Subcutaneous abdominal adipose tissue (tissue), 5 donors: ENCODE data around the gene TMEM88.
A peak's percentile ranks its signal among the peaks of the same experiment; 100 is the strongest.

Experiments used
- H3K27ac ChIP-seq: one replicate; pipeline ENCODE4 v1.7.0; 2013; ENCODE audit warnings: low read depth, mild to moderate bottlenecking, inconsistent platforms, low read length, moderate library complexity
- H3K27me3 ChIP-seq, 5 donors: one replicate each; pipeline ENCODE4 v1.7.0; 2013; ENCODE audit warnings: low read length in 5 of 5, inconsistent platforms in 1 of 5; ENCODE audit not compliant: control insufficient read depth in 5 of 5, insufficient read depth in 4 of 5
- H3K36me3 ChIP-seq, 5 donors: one replicate each; pipeline ENCODE4 v1.7.0; 2013; ENCODE audit warnings: low read length in 5 of 5; ENCODE audit not compliant: control insufficient read depth in 5 of 5, insufficient read depth in 5 of 5
- H3K4me1 ChIP-seq, 5 donors: one replicate each; pipeline ENCODE4 v1.7.0; 2013; ENCODE audit warnings: low read length in 5 of 5, mild to moderate bottlenecking in 3 of 5, moderate library complexity in 1 of 5; ENCODE audit not compliant: control insufficient read depth in 5 of 5, insufficient read depth in 5 of 5
- H3K4me3 ChIP-seq, 5 donors: one replicate each; pipeline ENCODE4 v1.7.0; 2013; ENCODE audit warnings: low read length in 5 of 5, low read depth in 1 of 5
- H3K9ac ChIP-seq, 5 donors: one replicate each; pipeline ENCODE4 v1.7.0; 2013; ENCODE audit warnings: low read length in 5 of 5, mild to moderate bottlenecking in 4 of 5, moderate library complexity in 3 of 5
- H3K9me3 ChIP-seq, 5 donors: one replicate each; pipeline ENCODE4 v1.7.0; 2013; ENCODE audit warnings: low read length in 5 of 5; ENCODE audit not compliant: control insufficient read depth in 5 of 5
- donor health status: healthy.
- donor health status: healthy.
- donor health status: healthy.
- donor health status: healthy.
- donor health status: healthy.

TMEM88 gene

DNA sequence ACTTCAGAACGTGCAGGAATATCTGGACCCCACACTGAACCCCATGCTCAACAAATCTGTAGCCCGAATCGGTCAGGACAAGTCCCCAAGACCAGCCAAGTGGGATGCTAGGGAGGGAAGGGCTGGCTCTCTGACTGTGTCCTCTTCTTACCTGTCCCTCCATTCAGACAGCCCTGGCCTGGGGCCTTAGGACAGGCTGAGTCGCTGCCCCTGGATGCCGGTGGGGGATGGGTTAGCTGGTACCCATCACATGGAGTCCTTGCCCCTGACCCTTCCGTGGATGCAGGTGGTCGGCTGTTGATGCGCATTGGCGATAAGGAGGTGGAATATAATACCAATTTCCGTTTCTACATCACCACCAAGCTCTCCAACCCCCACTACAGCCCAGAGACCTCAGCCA is 36.8 kb upstream of the TMEM88 start:
- Histone ChIP-seq H3K27me3 (peaks cover 0 to 13% (median 3%) of the 10 kb centered on the region in 5 donors), H3K36me3 (no peaks in the 10 kb centered on the region), H3K4me1 (no peaks in the 10 kb centered on the region), H3K9me3 (no peaks in the 10 kb centered on the region), H3K4me3 (no peak overlapping the region), H3K9ac (no peak overlapping the region), H3K27ac (no peak overlapping the region)

DNA sequence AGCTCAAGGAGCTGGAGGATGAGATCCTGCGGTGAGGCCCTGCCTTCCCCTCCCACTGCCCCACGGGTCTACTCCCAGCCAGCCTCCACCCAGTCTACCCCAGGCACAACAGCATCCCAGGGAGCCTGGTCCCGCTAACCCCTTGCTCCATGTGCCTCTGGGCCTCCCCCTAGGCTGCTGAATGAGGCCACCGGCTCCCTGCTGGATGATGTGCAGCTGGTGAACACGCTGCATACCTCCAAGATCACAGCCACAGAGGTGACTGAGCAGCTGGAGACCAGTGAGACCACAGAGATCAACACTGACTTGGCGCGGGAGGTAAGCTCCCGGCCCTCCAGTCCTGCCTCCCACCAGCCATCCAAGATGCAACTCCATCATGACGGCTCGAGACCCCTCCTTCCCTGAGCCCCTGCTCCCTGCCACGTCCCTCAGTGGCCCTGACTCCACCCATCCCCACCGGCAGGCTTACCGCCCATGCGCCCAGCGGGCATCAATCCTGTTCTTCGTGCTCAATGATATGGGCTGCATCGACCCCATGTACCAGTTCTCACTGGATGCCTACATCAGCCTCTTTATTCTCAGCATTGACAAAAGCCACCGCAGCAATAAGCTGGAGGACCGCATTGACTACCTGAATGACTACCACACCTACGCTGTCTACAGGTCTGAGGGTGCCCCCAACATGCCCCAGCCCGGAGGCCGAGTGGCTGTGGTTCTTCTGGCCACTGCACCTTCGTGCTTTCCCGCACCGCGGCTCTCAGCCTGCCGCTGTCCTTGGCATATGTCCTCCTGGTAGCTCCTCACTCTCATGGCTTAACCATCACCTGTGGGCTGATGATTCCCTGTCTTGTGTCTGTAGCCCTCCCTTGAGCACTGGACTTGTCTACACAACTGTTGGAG is 35.9 kb upstream of the TMEM88 start:
- Histone ChIP-seq H3K4me1 (no peaks in the 10 kb centered on the region), H3K36me3 (no peaks in the 10 kb centered on the region), H3K27me3 (peaks cover 0 to 13% (median 3%) of the 10 kb centered on the region in 5 donors), H3K9ac (no peak overlapping the region), H3K27ac (no peak overlapping the region), H3K4me3 (no peak overlapping the region), H3K9me3 (no peaks in the 10 kb centered on the region)

- Histone ChIP-seq H3K9me3 (no peaks in the 10 kb centered on the region), H3K27ac (no peak overlapping the region), H3K9ac (no peak overlapping the region), H3K36me3 (no peaks in the 10 kb centered on the region), H3K4me1 (no peaks in the 10 kb centered on the region), H3K27me3 (peaks cover 0 to 13% (median 3%) of the 10 kb centered on the region in 5 donors), H3K4me3 (no peak overlapping the region)
These were observed 34.6 kb upstream of the TMEM88 start for GRCh38 chr17:7820231-7820630.

DNA sequence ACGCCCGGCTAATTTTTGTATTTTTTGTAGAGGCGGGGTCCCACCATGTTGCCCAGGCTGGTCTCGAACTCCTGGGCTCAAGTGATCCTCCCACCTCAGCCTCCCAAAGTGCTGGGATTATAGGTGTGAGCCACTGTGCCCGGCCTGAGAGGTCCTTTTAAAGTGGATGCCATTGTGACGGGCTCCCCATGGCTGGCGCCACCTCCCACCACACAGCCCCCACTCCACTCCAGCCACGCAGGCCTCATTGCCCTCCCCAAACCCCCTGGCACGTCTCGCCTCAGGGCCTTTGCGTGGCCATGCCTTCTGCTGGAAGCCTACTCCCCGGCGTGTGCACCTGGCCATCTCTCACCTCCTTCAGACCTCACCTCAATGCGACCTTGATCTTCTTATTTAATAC is 32.7 kb upstream of the TMEM88 start:
- Histone ChIP-seq H3K27ac (no peak overlapping the region), H3K9me3 (no peaks in the 10 kb centered on the region), H3K36me3 (no peaks in the 10 kb centered on the region), H3K27me3 (peaks cover 0 to 11% (median 3%) of the 10 kb centered on the region in 5 donors), H3K4me1 (peaks cover 0 to 6% (median 0%) of the 10 kb centered on the region in 5 donors), H3K9ac (no peak overlapping the region), H3K4me3 (no peak overlapping the region)

- Histone ChIP-seq H3K27me3 (peaks cover 0 to 3% (median 3%) of the 10 kb centered on the region in 5 donors), H3K9ac (no peak overlapping the region), H3K9me3 (no peaks in the 10 kb centered on the region), H3K27ac (no peak overlapping the region), H3K4me3 (no peak overlapping the region), H3K4me1 (peaks cover 0 to 6% (median 0%) of the 10 kb centered on the region in 5 donors), H3K36me3 (no peaks in the 10 kb centered on the region)
These were observed 31.3 kb upstream of the TMEM88 start for GRCh38 chr17:7823581-7824001.

- Histone ChIP-seq H3K27ac (no peak overlapping the region), H3K4me3 (no peak overlapping the region), H3K27me3 (peaks cover 0 to 3% (median 0%) of the 10 kb centered on the region in 5 donors), H3K36me3 (no peaks in the 10 kb centered on the region), H3K9ac (no peak overlapping the region), H3K9me3 (no peaks in the 10 kb centered on the region), H3K4me1 (peaks cover 0 to 6% (median 0%) of the 10 kb centered on the region in 5 donors)
These were observed 30.6 kb upstream of the TMEM88 start for GRCh38 chr17:7824021-7824924.

DNA sequence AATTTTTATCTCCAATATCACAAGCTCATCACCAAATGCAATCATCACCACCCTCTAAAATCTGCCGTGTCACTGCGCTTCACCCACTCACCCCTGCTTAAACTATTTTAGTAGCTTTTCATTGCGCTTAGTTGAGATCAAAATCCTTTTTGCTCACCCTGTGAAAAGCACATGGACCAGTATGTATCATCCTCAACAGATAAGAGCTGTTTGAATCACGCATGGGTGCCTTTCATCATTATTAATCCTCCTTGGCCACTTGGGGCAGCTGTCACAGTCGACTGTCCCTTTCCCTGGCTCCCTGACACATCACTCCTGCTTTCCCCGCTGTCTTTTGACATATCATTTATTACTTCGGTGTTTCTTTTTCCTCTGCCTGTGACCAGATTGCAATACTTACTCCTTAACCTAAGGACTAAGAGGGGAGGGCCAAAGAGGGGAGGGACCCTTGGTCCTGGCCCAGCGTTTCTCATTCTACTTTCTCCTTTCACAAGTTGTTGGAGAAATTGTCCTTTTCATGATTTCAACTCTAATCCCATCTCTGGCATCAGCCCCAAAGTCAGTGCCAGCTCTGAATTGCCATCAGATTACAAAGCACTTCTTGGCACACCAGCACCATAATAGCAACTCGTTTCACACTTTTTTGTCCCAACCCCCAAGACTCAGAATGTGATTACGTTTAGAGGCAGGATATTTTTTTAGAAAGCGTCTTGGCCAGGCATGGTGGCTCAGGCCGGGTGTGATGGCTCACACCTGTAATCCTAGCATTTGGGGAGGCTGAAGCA is 29.5 kb upstream of the TMEM88 start:
- Histone ChIP-seq H3K27ac (no peak overlapping the region), H3K4me1 (peaks cover 0 to 6% (median 0%) of the 10 kb centered on the region in 5 donors), H3K9me3 (no peaks in the 10 kb centered on the region), H3K9ac (peak overlapping the region in 1 of 5 donors; percentile 17), H3K27me3 (peaks cover 0 to 3% (median 1%) of the 10 kb centered on the region in 5 donors), H3K36me3 (no peaks in the 10 kb centered on the region), H3K4me3 (no peak overlapping the region)

- H3K27ac ChIP-seq = no peak overlapping the region
- H3K27me3 ChIP-seq = peaks cover 0 to 5% (median 2%) of the 10 kb centered on the region in 5 donors
- no peak overlapping the region for H3K4me3 ChIP-seq
- H3K4me1 ChIP-seq = peaks cover 4 to 18% (median 7%) of the 10 kb centered on the region in 5 donors
- no peak overlapping the region for H3K9ac ChIP-seq
- H3K36me3 ChIP-seq = no peaks in the 10 kb centered on the region
- no peaks in the 10 kb centered on the region for H3K9me3 ChIP-seq
These were observed 24.2 kb upstream of the TMEM88 start for GRCh38 chr17:7830616-7831015.

DNA sequence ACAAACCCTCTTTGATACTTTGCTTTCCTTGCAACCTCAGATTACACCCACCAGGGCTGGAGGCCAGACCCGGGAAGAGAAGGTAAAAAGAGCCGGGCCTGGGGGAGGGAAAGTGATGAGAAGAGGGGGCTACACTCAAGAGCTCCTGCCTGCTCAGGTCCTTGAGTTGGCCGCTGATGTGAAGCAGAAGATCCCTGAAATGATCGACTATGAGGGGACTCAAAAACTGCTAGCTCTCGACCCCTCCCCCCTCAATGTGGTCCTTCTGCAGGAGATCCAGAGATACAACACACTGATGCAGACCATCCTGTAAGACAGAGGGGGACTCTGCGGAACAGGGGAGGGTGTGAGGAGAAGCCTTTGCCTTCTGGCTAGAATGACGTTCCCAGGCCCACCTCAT is 23.6 kb upstream of the TMEM88 start:
- H3K9ac ChIP-seq = no peak overlapping the region
- no peaks in the 10 kb centered on the region for H3K36me3 ChIP-seq
- H3K4me3 ChIP-seq = no peak overlapping the region
- H3K27me3 ChIP-seq = peaks cover 0 to 5% (median 2%) of the 10 kb centered on the region in 5 donors
- H3K27ac ChIP-seq = no peak overlapping the region
- H3K4me1 ChIP-seq = peaks cover 4 to 22% (median 10%) of the 10 kb centered on the region in 5 donors
- H3K9me3 ChIP-seq = no peaks in the 10 kb centered on the region
